Calu3 (cell line): Measurements from ENCODE around the gene ANKHD1. TPM values are rescaled to one million over a fixed set of nuclear protein-coding genes. Genes with fewer than 3 reads are reported as not detected.

Experiments used
- BruUV-seq: library from RNA; stranded (reverse); fragments of 400-500 nt; replicated peaks from 2 replicates; lab custom pipeline; 2021; lab: Mats Ljungman, UMichigan
- CTCF ChIA-PET: fragments of 300-600 bp; sonication (Branson Sonifier 250); formaldehyde crosslinking; loops from one replicate; lab custom pipeline; 2022; ENCODE audit warnings: antibody characterized with exemption; lab: Charles Lee
- DNase-seq: peaks from one replicate; pipeline ENCODE4 v3.0.0; 2022
- H3K27ac Mint-ChIP-seq: one replicate; pipeline ENCODE4 v1.8.0; 2022; ENCODE audit warnings: mixed read lengths; ENCODE audit not compliant: unreplicated experiment
- H3K27me3 Mint-ChIP-seq: one replicate; pipeline ENCODE4 v1.8.0; 2022; ENCODE audit warnings: mixed read lengths; ENCODE audit not compliant: unreplicated experiment
- H3K36me3 Mint-ChIP-seq: one replicate; pipeline ENCODE4 v1.8.0; 2022; ENCODE audit warnings: mild to moderate bottlenecking, moderate library complexity, mixed read lengths; ENCODE audit not compliant: insufficient read depth, unreplicated experiment
- H3K4me1 Mint-ChIP-seq: one replicate; pipeline ENCODE4 v1.8.0; 2022; ENCODE audit warnings: mild to moderate bottlenecking, low read depth, mixed read lengths; ENCODE audit not compliant: unreplicated experiment
- H3K4me3 Mint-ChIP-seq: one replicate; pipeline ENCODE4 v1.8.0; 2022; ENCODE audit warnings: mild to moderate bottlenecking, low read depth, moderate library complexity, mixed read lengths; ENCODE audit not compliant: unreplicated experiment
- H3K9me3 Mint-ChIP-seq: one replicate; pipeline ENCODE4 v1.8.0; 2022; ENCODE audit warnings: low read depth, mixed read lengths; ENCODE audit not compliant: unreplicated experiment
- intact Hi-C: fragments of 100-400 bp; cut with micrococcal nuclease; formaldehyde crosslinking; loops from one replicate; pipeline ENCODE4 v1.10.0; 2022; ENCODE audit not compliant: unreplicated experiment
- total RNA-seq: library from RNA; stranded (reverse); gene quantifications from 2 replicates; pipeline ENCODE4 v1.2.3, GENCODE V29; 2022
- TF ChIP-seq, protein P1 (sequence below): fragments of 200-600 bp; IDR thresholded peaks from one replicate; pipeline ENCODE4 v1.8.0; 2022; ENCODE audit warnings: antibody characterized with exemption; ENCODE audit not compliant: unreplicated experiment

ANKHD1 gene
- total RNA-seq, 1 experiment from 2014 or later, result 167 TPM

DNA sequence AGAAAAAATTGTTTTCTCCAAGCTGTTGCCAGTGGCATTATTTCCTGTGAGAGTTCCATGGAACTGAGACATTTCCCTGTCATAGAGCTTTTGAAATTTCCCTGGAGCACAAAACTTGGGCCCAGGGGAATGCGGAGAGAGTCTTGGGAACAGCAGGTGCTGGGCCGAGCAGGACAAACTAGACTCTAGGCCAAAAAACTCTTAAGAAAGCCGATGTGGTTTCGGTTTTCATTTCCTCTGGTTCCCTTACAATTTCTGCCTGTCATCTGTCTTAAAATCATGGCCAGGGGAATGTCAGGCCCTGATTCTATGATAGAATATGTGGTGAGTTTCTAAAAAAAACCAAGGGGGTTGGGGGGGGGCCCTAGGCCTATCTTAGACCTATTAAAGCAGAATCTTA lies 167.6 kb downstream of the ANKHD1 start:
- peaks cover 24% of the 10 kb centered on the region for H3K36me3 Mint-ChIP-seq

DNA sequence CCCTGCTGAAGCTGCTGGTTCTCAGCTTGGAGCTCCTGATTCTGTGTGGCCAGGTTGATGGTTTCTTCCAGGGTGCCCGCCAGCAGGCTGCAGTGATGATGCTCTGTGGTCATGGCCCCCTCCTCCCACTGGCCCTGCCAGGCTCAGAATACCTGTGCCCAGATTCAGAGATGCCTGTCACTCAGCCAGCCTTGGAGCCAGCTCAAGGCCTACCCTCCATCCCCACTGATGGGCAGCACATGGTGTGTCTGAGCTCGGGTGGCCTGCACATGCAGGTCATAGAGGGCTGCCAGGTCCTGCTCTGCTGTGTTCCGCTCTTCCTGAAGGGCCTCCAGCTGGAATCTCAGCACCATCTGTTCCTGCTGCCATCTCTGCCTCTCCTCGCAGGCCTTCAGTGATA lies 168.4 kb downstream of the ANKHD1 start:
- DNase-seq, result no peak
- peak overlapping the region; percentile 33 for H3K27ac Mint-ChIP-seq
- peaks cover 16% of the 10 kb centered on the region for H3K36me3 Mint-ChIP-seq
- H3K27me3 Mint-ChIP-seq, result no peaks in the 10 kb centered on the region
- no peak overlapping the region for H3K4me3 Mint-ChIP-seq
- H3K9me3 Mint-ChIP-seq, result no peaks in the 10 kb centered on the region
- CTCF ChIA-PET, result no interaction called here
- intact Hi-C loops, result loop anchor here (10.0 kb wide), 1 partner anchor 155 kb away; no protein-coding TSS in a partner anchor
- peaks cover 27% of the 10 kb centered on the region for H3K4me1 Mint-ChIP-seq
- no TSS peak for BruUV-seq
- TF ChIP-seq, protein P1, sequence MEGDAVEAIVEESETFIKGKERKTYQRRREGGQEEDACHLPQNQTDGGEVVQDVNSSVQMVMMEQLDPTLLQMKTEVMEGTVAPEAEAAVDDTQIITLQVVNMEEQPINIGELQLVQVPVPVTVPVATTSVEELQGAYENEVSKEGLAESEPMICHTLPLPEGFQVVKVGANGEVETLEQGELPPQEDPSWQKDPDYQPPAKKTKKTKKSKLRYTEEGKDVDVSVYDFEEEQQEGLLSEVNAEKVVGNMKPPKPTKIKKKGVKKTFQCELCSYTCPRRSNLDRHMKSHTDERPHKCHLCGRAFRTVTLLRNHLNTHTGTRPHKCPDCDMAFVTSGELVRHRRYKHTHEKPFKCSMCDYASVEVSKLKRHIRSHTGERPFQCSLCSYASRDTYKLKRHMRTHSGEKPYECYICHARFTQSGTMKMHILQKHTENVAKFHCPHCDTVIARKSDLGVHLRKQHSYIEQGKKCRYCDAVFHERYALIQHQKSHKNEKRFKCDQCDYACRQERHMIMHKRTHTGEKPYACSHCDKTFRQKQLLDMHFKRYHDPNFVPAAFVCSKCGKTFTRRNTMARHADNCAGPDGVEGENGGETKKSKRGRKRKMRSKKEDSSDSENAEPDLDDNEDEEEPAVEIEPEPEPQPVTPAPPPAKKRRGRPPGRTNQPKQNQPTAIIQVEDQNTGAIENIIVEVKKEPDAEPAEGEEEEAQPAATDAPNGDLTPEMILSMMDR, result no peak

More for the DNA sequence above, 167.6 kb downstream of the ANKHD1 start:
- no peaks in the 10 kb centered on the region for H3K9me3 Mint-ChIP-seq
- peaks cover 22% of the 10 kb centered on the region for H3K4me1 Mint-ChIP-seq
- CTCF ChIA-PET, result no interaction called here
- H3K27me3 Mint-ChIP-seq, result no peaks in the 10 kb centered on the region
- no peak overlapping the region for H3K27ac Mint-ChIP-seq
- no TSS peak for BruUV-seq
- TF ChIP-seq, protein P1, result no peak
- no peak for DNase-seq
- no peak overlapping the region for H3K4me3 Mint-ChIP-seq
- intact Hi-C loops, result no loop called here

DNA sequence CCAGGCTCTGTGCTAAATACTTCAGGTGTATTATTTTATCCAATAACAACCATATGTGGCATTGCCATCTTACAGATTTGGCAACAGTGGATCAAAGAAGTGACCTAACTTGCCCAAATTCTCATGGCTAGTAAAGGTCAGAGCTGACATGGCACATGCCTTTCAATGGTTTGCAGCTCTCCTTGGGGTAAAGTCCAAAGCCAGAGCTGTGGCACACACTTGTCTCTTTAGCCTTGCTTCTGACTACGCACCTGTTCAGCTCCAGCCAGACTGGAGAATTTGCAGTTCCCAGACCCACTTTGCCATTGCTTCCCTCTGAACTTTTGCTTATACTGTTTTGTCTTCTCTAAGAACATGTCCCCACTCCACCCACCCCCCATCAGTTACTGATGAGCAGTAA lies 168.9 kb downstream of the ANKHD1 start:
- CTCF ChIA-PET, result no interaction called here
- BruUV-seq, result no TSS peak
- intact Hi-C loops, result loop anchor here (10.0 kb wide), 1 partner anchor 154 kb away; no protein-coding TSS in a partner anchor
- DNase-seq, result no peak
- Mint-ChIP-seq H3K27ac (peak overlapping the region; percentile 33), H3K4me3 (no peak overlapping the region), H3K9me3 (no peaks in the 10 kb centered on the region), H3K4me1 (peaks cover 26% of the 10 kb centered on the region), H3K27me3 (no peaks in the 10 kb centered on the region), H3K36me3 (peaks cover 12% of the 10 kb centered on the region)
- TF ChIP-seq, protein P1, result no peak

DNA sequence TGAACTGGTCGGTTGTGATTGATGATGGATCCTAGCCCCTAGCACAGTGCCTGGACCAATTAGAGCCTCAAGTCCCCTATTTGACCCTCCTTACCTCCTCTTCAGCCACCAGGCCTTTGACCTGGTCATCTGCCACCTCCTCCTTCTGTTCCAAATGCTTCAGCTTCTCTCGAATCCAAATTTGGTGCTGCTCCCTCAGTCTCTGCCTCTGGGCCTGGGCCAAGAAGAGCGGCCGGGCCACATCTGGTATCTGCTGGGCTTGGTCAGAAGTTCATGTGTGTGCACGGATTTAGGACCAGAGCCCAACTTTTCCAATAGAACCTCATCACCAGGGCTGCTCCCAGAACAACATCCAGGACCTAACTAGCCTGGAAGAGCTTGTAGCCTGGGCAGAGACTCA lies 169.5 kb downstream of the ANKHD1 start:
- intact Hi-C loops, result loop anchor here (10.0 kb wide), 1 partner anchor 154 kb away; no protein-coding TSS in a partner anchor
- TF ChIP-seq, protein P1, result no peak
- H3K9me3 Mint-ChIP-seq, result no peaks in the 10 kb centered on the region
- CTCF ChIA-PET, result no interaction called here
- H3K4me3 Mint-ChIP-seq, result no peak overlapping the region
- H3K27me3 Mint-ChIP-seq, result no peaks in the 10 kb centered on the region
- no peak overlapping the region for H3K27ac Mint-ChIP-seq
- no TSS peak for BruUV-seq
- peaks cover 12% of the 10 kb centered on the region for H3K36me3 Mint-ChIP-seq
- no peak for DNase-seq
- peaks cover 20% of the 10 kb centered on the region for H3K4me1 Mint-ChIP-seq
